Ishikawa (cell line): Measurements from ENCODE around the gene NLGN1.

Experiments
- CEBPB ChIP-seq: IDR thresholded peaks from 2 replicates; pipeline ENCODE4 v1.6.1; 2012
- EGR1 ChIP-seq: IDR thresholded peaks from 2 replicates; pipeline ENCODE4 v1.6.1; 2012
- EP300 ChIP-seq: IDR thresholded peaks from 2 replicates; pipeline ENCODE4 v1.6.1; 2012; ENCODE audit warnings: borderline replicate concordance
- FOXM1 ChIP-seq: IDR thresholded peaks from 2 replicates; pipeline ENCODE4 v1.6.1; 2012; ENCODE audit warnings: low read depth, borderline replicate concordance
- MAX ChIP-seq: IDR thresholded peaks from 2 replicates; pipeline ENCODE4 v1.6.1; 2012
- NFIC ChIP-seq: IDR thresholded peaks from 2 replicates; pipeline ENCODE4 v1.6.1; 2012
- RAD21 ChIP-seq: IDR thresholded peaks from 2 replicates; pipeline ENCODE4 v1.6.1; 2012; ENCODE audit warnings: low read depth
- REST ChIP-seq: IDR thresholded peaks from 2 replicates; pipeline ENCODE4 v1.6.1; 2012; ENCODE audit warnings: low read depth, mild to moderate bottlenecking
- TAF1 ChIP-seq: IDR thresholded peaks from 2 replicates; pipeline ENCODE4 v1.6.1; 2012; ENCODE audit warnings: low read depth, mild to moderate bottlenecking
- TCF12 ChIP-seq: IDR thresholded peaks from 2 replicates; pipeline ENCODE4 v1.6.1; 2012; ENCODE audit warnings: low read depth
- USF1 ChIP-seq: IDR thresholded peaks from 2 replicates; pipeline ENCODE4 v1.6.1; 2012
- YY1 ChIP-seq: IDR thresholded peaks from 2 replicates; pipeline ENCODE4 v1.6.1; 2012; ENCODE audit warnings: low read depth
- ZBTB7A ChIP-seq: IDR thresholded peaks from 2 replicates; pipeline ENCODE4 v1.6.1; 2012; ENCODE audit warnings: low read depth

- no peak for TF ChIP-seq ZBTB7A
- TF ChIP-seq RAD21: no peak
- TF ChIP-seq TCF12: no peak
- no peak for TF ChIP-seq EP300
- TF ChIP-seq YY1: no peak
- TF ChIP-seq TAF1: no peak
- TF ChIP-seq FOXM1: no peak
- TF ChIP-seq EGR1: no peak
- no peak for TF ChIP-seq NFIC
- no peak for TF ChIP-seq USF1
- no peak for TF ChIP-seq CEBPB
- no peak for TF ChIP-seq MAX
- TF ChIP-seq REST: no peak
Measured at GRCh38 chr3:174153871-174154270, 756.3 kb downstream of the NLGN1 start.
